ENCODE data around the gene BTN3A1.
"Not testable (repeated sequence)": the region's sequence is repeated elsewhere in the genome, so short reads cannot be mapped to it uniquely, and the experiment has no call there.

BTN3A1 gene

DNA sequence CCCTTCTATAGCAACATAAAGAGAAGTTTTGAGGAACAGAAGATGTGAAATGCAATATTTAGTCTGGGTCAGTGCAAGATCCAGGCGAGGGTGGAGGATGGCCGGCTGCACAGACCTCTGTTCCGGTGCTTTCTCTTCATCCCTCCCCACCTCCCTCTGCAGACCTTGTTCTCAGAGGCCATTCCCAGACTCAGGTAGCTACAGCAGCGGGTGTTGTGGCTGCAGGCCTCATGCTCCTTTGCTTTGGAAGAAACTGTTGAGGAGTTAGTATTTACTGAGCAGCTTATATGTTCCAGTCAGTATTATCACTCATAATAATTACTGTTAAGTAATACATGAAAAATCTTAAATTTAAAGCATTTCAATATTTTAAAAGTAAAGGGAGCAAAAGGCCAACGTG, 39.9 kb downstream of the BTN3A1 start:
- DNase-seq (ENCODE audit: low spot score): no peak

DNA sequence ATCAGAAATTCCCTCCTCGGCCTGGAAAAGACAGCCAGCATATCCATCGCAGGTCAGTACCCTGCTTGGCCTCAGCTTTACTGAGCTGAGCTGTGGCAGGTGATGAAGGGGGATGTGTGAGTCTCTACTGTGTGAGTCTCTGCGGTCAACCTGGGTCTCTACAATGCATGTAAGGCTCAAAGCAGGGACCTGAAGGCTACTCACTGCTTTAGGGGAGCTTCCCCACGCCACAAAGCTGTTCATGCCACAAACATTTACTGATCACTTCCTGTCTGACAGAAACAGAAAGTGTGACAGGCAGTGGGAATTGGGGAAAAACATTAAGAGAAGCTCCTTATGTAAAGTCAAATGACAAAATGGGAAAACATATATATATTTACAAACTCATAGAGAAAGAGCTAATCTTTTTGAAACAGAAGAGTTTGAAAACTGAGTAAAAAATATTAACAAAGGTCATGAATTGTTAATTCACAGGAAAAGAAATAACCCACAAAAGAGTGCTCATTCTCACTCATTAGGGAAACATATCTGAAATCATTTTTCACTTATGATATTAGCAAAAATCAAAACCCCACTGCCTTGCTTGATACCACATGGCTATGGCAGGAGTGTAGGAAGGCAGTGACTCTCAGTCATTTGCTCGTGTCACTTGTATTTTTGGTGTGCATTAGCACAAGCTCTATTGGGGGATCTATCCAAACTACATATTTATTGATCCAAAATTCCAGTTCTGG, 44.0 kb downstream of the BTN3A1 start:
- no peak for DNase-seq (ENCODE audit: low spot score)

DNA sequence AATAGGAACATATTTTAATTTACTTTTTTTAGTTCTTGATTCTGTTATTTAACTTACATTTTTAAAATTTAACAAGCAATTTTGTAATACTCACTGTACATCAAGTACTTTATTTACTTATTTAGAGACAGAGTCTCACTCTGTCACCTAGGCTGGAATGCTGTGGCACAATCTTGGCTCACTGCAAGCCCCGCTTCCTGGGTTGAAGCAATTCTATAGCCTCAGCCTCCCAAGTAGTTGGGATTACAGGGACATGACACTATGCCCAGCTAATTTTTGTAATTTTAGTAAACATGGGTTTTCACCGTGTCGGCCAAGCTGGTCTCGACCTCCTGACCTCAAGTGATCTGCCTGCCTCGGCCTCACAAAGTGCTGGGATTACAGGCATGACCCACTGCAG, 45.2 kb downstream of the BTN3A1 start:
- no peak for DNase-seq (ENCODE audit: low spot score)

DNA sequence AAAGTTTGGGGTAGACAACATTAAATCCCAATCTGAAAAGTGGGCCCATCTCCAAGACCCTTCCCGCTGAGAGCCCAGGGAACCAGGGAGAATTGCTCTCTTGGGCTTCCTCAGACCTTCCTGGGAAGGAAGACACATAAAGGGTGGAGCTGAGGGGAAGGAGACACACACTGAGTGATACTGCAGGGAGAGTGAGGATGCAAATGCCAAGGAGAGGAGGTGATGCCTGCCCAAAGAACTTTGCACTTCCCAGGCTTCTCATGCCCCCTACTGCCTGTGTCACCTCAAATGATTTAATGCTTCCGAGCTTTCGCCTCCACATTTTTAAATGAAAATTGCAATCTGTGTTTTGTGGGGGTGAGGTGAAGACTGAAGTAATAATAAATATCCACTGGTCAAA, 48.2 kb downstream of the BTN3A1 start:
- DNase-seq (ENCODE audit: low spot score): no peak

DNA sequence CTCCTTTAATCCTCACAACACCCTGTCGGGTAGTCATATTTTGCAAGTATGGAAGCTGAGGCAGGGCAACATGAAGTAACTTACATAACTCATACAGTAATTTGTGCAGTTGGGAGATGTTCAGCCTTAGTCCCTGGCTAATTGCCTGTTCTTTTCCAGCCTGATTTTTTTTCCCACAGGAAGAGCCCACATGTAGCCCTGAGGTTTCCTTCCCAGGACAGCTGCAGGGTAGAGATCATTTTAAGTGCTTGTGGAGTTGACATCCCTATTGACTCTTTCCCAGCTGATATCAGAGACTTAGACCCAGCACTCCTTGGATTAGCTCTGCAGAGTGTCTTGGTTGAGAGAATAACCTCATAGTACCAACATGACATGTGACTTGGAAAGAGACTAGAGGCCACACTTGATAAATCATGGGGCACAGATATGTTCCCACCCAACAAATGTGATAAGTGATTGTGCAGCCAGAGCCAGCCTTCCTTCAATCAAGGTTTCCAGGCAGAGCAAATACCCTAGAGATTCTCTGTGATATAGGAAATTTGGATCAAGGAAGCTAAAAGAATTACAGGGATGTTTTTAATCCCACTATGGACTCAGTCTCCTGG, 50.7 kb downstream of the BTN3A1 start:
- no peak for DNase-seq (ENCODE audit: low spot score)

DNA sequence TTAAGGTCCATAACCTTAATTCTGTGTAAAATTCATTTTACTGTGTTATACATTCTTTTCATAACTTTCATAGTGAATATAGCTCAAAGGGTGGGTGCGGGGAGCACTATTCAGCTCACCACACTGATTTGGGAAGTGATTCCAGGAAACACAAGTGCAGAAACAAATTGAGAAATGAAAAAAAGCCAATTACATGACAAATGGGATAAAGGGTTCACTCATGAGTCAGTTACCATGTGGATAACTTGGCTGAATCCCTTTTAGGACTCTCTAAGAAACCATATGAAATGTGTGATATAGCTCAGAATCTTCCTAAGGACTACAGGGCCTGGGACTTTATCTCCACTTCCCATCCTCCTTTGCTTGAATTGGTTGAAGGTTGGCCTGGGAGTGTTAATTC, 52.6 kb downstream of the BTN3A1 start:
- DNase-seq (ENCODE audit: low spot score): no peak

DNA sequence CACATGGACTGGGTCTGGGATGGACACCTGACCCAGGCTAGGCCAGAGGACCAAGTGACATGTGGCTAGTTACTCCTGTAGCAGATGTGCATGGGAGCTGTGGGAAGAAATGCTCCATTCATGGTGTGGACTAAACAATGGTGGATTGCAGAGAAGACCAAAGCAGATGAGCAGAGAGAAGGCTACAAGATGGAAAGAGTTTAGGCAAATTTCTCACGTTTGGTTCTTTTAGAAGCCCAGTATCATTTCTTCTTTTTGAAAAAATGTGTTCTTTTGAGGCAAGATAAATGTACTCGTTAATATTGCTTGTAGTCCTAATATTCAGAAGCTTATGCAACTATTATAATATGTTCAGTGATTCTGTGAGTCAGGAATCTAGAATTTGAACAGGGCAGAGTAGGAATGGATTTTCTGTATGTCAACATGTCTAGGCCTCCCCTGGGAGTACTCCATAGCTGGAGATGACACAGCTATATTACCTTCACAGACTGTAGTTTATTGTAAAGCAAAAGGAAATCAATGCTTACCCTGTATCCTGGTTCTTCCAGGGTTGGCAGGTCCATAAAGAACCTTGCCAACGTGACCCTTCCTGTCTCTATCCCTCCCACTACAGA, 53.4 kb downstream of the BTN3A1 start:
- no peak for DNase-seq (ENCODE audit: low spot score)

DNA sequence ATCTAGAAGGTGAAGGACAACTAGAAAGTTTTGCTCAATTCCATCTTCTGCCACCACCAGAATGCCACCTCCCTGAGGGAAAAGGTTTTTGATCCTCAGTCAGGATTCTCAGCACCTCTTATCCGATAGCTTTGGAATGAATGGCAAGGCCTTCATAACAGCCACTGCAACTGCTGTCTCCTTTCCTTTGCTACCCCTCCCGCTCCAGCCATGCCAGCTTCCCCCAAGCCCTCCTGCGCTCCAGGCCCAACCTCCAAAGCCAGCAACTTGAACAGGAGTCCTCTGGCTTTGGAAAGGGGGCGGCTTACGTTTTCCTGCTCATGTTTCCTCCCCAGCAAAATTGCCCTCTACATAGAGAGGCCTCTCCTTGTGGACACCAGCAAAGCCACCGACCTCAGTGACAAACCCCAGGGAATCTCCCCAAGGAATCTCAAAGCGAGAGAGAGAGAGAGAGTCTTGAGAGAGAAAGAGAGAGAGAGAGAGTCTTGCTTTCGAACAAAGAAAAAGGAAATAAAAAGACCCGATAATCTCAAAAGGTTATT, 55.3 kb downstream of the BTN3A1 start:
- DNase-seq (ENCODE audit: low spot score): peak; percentile 32

DNA sequence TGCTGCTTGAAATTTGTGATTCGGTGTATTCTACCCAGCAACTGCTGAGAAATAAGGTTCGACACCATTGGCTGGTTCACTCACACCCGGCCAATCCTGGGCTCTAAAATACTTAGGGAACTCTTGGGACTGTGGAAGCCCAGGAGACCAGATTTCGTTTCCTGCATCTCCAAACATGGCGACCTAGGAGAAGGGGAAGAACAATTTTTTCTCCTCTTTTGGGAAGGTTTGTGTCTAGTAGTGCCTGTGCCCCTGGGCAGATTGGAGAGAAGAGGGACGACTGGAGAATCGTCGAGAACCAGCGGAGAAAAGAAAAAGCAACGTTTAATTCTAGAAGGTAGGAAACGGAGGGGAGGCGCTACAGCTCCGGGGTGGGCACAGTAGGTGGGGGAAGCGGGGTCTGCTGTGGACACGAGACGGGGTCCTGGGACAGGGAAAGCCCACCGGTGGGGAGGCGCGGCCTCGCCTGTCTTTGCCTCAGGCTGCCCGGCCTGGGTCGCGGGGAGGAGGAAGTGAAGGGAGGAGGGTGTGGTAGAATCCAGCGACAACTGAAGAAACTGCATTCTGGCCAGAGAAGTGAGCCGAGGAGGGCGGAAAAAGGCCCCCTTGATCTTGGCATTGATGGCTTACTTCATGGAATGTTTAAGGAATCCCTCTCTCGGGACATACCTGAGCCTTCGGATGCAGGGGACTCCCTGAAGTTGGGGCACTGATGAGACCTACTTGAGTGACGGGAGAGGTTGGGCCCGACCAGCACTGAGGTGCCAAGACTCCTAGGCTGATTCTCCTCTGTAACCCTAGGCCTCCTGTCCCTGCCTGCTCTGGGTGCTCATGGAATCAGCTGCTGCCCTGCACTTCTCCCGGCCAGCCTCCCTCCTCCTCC, 56.0 kb downstream of the BTN3A1 start, which contains the start of gene BTN2A1:
BTN2A1 (plus strand) TSS at position 150 of the 883 bp plus-strand sequence; CDS start at position 832, 682 bp downstream.
- peak; percentile 92 for DNase-seq (ENCODE audit: low spot score)

DNA sequence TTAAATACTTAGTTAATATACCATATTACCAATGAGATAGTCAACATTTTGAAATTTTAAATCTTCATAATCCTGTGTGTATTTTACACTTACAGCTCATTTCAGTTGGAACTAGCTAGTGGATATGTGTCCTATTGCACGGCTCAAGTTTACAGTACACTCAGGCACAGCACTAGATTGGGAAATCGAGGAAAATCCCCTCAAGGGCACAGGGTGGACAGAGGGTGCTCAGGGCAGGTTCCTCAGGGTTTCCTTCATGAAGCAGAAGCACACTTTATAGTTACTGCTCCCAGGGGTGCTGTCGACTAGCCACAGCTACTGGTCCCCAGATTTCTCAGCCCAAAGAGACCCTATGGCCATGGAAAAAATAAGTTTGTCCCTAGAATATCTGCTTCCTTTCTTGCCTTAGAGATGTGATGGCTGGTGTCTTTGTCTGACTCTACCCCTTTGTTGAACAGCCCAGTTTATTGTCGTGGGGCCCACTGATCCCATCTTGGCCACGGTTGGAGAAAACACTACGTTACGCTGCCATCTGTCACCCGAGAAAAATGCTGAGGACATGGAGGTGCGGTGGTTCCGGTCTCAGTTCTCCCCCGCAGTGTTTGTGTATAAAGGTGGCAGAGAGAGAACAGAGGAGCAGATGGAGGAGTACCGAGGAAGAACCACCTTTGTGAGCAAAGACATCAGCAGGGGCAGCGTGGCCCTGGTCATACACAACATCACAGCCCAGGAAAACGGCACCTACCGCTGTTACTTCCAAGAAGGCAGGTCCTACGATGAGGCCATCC, 57.1 kb downstream of the BTN3A1 start:
- DNase-seq (ENCODE audit: low spot score): no peak

DNA sequence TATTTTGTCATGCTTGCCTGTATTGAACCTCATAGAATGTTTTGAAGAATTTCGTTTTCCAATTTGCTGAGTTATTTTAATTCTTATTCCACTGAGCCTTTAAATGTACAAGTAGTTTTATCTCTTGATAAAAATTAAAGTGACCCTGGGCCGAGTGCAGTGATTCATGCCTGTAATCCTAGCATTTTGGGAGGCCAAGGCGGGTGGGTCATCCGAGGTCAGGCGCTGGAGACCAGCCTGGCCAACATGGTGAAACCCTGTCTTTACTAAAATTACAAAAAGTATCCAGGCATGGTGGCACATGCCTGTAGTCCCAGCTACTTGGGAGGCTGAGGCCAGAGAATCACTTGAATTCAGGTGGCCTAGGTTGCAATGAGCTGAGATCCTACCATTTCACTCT, 59.3 kb downstream of the BTN3A1 start:
- not testable (repeated sequence) for DNase-seq (ENCODE audit: low spot score)

DNA sequence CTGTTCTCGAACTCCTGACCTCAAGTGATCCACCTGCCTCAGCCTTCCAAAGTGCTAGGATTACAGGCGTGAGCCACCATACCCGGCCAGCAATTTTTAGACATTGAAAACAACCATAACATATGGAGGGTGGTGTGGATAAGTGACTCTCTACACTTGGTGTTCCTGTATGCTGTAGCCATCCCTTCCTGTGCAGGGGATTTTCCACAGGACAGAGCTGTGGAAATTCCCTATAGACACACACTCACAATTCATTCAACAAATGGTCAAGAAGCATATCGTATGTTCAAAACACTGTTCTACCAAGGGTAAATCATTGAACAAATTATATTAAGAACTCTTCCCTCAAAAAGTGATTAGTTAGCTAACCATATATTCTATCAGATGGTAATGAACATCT, 61.9 kb downstream of the BTN3A1 start:
- DNase-seq (ENCODE audit: low spot score): no peak

DNA sequence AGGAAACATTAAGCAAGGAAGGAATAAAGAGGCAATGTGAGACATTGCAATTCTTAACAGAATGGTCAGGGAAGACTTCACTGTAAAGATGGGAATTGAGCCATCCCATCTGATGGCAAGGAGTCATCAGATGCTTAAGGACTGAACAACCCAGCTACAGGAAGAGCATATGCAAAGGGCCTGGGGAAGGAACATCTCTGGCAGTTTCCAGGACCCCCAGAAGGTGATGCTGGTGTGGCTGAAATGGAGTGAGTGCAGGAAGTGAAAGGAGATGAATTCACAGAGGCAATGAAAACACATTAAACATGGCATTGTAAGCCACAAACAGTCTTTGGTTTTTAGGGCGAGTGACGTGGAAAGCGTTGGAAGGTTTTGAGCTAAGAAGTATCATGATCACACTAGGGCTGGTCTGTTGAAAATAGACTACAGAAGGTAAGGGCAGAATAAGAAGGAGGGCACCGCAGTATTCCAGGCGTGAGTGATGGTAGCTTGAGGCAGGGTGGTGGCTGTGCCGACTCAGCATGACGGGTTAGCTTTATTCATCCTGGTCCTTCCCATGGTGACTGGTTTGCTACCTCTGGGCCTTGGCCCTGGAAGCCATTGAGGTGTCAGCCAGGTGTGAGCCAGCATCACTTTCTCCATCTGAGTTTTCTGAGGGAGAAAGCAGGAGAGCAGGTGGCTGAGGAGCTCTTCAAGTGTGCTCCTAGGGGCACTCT, 62.5 kb downstream of the BTN3A1 start:
- DNase-seq (ENCODE audit: low spot score): no peak
